Thymus (tissue), 11 donors: ENCODE results near the gene NEUROD4. TPM values are rescaled to one million over a fixed set of nuclear protein-coding genes. Genes with fewer than 3 reads are reported as not detected.
"Not testable (repeated sequence)": the region's sequence is repeated elsewhere in the genome, so short reads cannot be mapped to it uniquely, and the experiment has no call there.

Experiments used
- DNase-seq, 9 donors: peaks; one replicate each; pipeline ENCODE4 v3.0.0-alpha.2; 2013; ENCODE audit warnings: low spot score in 9 of 9, low read depth in 6 of 9, missing footprints in 1 of 9
- H3K27ac ChIP-seq, 2 donors: one replicate each; pipeline ENCODE4 v1.5.1; 2013; ENCODE audit warnings: control low read depth in 1 of 2, low read depth in 1 of 2, low read length in 1 of 2, mild to moderate bottlenecking in 1 of 2, moderate library complexity in 1 of 2
- H3K27me3 ChIP-seq, 2 donors: one replicate each; pipeline ENCODE4 v1.5.1; 2013; ENCODE audit warnings: low read length in 1 of 2; ENCODE audit not compliant: control insufficient read depth in 2 of 2, insufficient read depth in 1 of 2
- H3K36me3 ChIP-seq, 2 donors: one replicate each; pipeline ENCODE4 v1.5.1; 2013; ENCODE audit warnings: low read length in 1 of 2, mild to moderate bottlenecking in 1 of 2, moderate library complexity in 1 of 2; ENCODE audit not compliant: control insufficient read depth in 2 of 2, insufficient read depth in 2 of 2
- H3K4me1 ChIP-seq, 2 donors: one replicate each; pipeline ENCODE4 v1.5.1; 2013; ENCODE audit warnings: low read length in 2 of 2; ENCODE audit not compliant: control insufficient read depth in 2 of 2, insufficient read depth in 2 of 2
- H3K4me3 ChIP-seq, 2 donors: one replicate each; pipeline ENCODE4 v1.5.1; 2013; ENCODE audit warnings: low read length in 2 of 2, control low read depth in 1 of 2, mild to moderate bottlenecking in 1 of 2
- H3K9me3 ChIP-seq, 2 donors: one replicate each; pipeline ENCODE4 v1.5.1; 2013; ENCODE audit warnings: low read length in 1 of 2, mild to moderate bottlenecking in 1 of 2; ENCODE audit not compliant: control insufficient read depth in 2 of 2, insufficient read depth in 1 of 2
- WGBS: extraction: QIAGEN DNeasy Blood & Tissue Kit; methylation state at CpG from one replicate; pipeline ENCODE4 v1.1.7; 2013; 5-methylcytosine and 5-hydroxymethylcytosine counted together
- polyA plus RNA-seq: library from polyadenylated mRNA; stranded (reverse); fragments of 200-250 nt; gene quantifications from one replicate; pipeline ENCODE4 v1.2.3, GENCODE V29; 2013
- total RNA-seq: library from RNA; stranded (reverse); fragments of 120-200 nt; gene quantifications from one replicate; pipeline ENCODE4 v1.2.4, GENCODE V29; 2013
- donor health status: healthy.

NEUROD4 gene
- total and polyA plus RNA-seq, 2 donors, result 0.07 to 0.09 TPM

GRCh38 chr12:54981796-54982195 lies 38.0 kb upstream of the NEUROD4 start:
- Histone ChIP-seq H3K9me3 (no peaks in the 10 kb centered on the region), H3K4me3 (peak overlapping the region; percentile 17 to 65), H3K4me1 (peaks cover 34 to 35% of the 10 kb centered on the region in 2 donors), H3K36me3 (peaks cover 3 to 17% of the 10 kb centered on the region in 2 donors), H3K27ac (peak overlapping the region; percentile 48 to 98), H3K27me3 (no peaks in the 10 kb centered on the region)
- DNase-seq, result peak in 1 of 9 donors; percentile 50
- 83% methylated on average over 2 of the region's 2 CpGs for WGBS

DNA sequence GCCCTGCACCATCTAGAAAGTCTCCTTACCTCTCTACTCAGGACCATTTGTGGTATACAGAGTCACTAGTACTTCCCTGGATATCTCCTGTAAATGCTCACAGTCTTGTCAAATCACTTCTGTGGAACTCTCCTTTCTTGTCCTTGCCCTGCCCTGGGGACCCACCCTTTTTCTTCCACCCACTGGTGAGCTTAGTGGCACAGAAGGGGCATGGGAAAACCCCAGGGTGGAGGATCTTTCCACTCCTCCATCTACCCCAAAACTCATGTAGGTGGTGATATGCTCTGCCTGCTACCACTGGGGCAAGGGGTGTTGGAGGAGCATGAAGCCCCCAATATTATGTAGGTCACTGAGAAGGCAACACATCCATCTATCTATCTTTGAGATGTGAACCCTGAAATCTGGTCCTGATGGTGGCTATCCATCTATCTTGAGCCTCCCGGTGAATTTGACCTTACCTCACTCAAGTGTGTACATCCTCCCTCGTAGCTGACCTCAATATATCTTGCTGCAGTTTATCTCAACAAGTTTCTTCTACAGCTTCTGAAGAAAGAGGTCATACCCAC lies 36.2 kb upstream of the NEUROD4 start:
- Histone ChIP-seq H3K27ac (peak overlapping the region; percentile 86 to 98), H3K4me1 (peaks cover 34 to 39% of the 10 kb centered on the region in 2 donors)

GRCh38 chr12:54984658-54985376 lies 35.0 kb upstream of the NEUROD4 start, which contains the start of gene TESPA1:
TESPA1 (minus strand) TSS chr12:54984762; CDS start chr12:54974562, 10,200 bp downstream.
- Histone ChIP-seq H3K36me3 (peaks cover 3 to 7% of the 10 kb centered on the region in 2 donors), H3K27ac (peak within 1 kb of the TSS; percentile 91 to 98), H3K4me1 (peaks cover 37 to 39% of the 10 kb centered on the region in 2 donors), H3K4me3 (peak within 1 kb of the TSS; percentile 65), H3K9me3 (no peaks in the 10 kb centered on the region), H3K27me3 (no peaks in the 10 kb centered on the region)
- WGBS, result 2% methylated on average over 12 of the region's 12 CpGs
- DNase-seq, result peak; percentile 74 to 97 (median 89)

More for the DNA sequence above, 36.2 kb upstream of the NEUROD4 start:
- 30% methylated on average over 2 of the region's 2 CpGs for WGBS
- Histone ChIP-seq H3K36me3 (peaks cover 3 to 13% of the 10 kb centered on the region in 2 donors), H3K27me3 (no peaks in the 10 kb centered on the region), H3K9me3 (no peaks in the 10 kb centered on the region), H3K4me3 (peak overlapping the region; percentile 65)
- peak in 1 of 9 donors; percentile 40 for DNase-seq

GRCh38 chr12:54986773-54987172 lies 33.0 kb upstream of the NEUROD4 start:
- peaks cover 39 to 40% of the 10 kb centered on the region in 2 donors for H3K4me1 ChIP-seq
- H3K27me3 ChIP-seq, H3K9me3 ChIP-seq, H3K27ac ChIP-seq, H3K4me3 ChIP-seq, DNase-seq, H3K36me3 ChIP-seq: not testable (repeated sequence)
- 97% methylated on average over 3 of the region's 3 CpGs for WGBS

DNA sequence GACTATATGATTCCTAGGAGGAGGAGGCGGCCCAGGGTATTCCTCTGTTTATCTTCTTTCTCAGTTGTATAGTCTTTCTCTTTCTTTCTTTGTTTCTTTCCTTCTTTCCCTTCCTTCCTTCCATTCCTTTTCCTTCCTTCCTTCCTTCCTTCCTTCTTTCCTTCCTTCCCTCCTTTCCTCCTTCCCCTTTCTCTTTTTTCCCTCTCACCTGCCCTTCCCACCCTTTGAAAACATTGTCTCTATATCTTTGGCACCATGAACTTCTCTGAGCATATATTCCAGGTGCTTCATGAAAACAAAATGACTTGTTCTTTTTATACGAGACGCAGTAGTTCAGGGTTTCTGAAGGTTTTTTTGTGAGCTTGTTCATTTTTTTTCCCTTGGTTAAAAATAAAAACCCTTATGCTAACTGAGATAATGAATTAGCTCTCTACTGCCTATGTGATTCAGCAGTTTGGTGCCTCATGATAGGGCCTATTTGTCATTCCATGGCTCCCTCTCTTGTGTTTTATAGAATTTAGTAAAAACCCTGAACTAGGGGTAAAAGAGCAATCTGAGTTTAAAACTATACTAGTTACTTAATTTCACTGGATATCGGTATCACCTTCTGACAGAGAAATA lies 32.1 kb upstream of the NEUROD4 start:
- H3K27me3 ChIP-seq, result no peaks in the 10 kb centered on the region
- DNase-seq, result no peak
- H3K9me3 ChIP-seq, result no peaks in the 10 kb centered on the region
- 45% methylated on average over 4 of the region's 4 CpGs for WGBS
- H3K4me3 ChIP-seq, result no peak overlapping the region
- peaks cover 37 to 42% of the 10 kb centered on the region in 2 donors for H3K4me1 ChIP-seq
- no peaks in the 10 kb centered on the region for H3K36me3 ChIP-seq
- H3K27ac ChIP-seq, result no peak overlapping the region

DNA sequence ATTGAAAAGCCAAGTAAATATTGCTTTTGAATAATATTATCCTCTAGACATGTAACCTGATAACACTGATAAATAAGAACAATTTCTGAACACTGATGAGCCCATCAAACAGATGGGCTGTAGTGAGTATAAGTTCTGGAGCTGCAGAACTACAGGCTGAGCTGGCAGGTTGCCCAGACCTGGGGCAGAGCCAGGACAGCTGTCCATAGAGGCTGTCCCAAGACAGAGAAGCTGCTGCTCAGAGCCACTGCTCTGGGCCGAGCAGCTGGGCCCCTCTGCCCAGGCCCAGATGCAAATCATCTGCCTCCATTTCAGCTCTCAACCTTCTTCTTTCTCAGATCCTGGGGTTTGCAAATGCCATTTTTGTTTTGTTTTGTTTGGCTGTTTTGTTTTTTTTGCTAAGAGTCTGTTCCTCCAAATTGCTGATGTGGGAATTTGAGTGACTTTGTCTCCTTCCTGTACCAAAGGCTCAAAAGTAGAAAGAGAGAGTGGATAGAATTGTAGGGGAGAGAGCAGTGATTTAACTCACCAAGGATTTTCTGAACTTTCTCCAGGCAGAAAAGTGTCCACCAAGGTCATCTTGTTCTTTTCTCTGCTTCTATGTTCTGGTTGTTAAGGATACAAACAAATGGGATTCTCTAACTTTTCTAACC lies 31.2 kb upstream of the NEUROD4 start:
- H3K27me3 ChIP-seq, result no peaks in the 10 kb centered on the region
- H3K36me3 ChIP-seq, result no peaks in the 10 kb centered on the region
- no peak overlapping the region for H3K4me3 ChIP-seq
- peak overlapping the region; percentile 21 to 46 for H3K27ac ChIP-seq
- DNase-seq, result no peak
- no peaks in the 10 kb centered on the region for H3K9me3 ChIP-seq
- WGBS, result 74% methylated on average over 1 of the region's 1 CpG
- H3K4me1 ChIP-seq, result peaks cover 31 to 40% of the 10 kb centered on the region in 2 donors

- Histone ChIP-seq H3K4me3 (no peak overlapping the region), H3K9me3 (no peaks in the 10 kb centered on the region), H3K27me3 (no peaks in the 10 kb centered on the region), H3K4me1 (peaks cover 26 to 36% of the 10 kb centered on the region in 2 donors), H3K36me3 (no peaks in the 10 kb centered on the region), H3K27ac (no peak overlapping the region)
- DNase-seq, result peak in 1 of 9 donors; percentile 15
- WGBS, result 96% methylated on average over 1 of the region's 1 CpG
Observed at GRCh38 chr12:54989829-54990228, 29.9 kb upstream of the NEUROD4 start.

DNA sequence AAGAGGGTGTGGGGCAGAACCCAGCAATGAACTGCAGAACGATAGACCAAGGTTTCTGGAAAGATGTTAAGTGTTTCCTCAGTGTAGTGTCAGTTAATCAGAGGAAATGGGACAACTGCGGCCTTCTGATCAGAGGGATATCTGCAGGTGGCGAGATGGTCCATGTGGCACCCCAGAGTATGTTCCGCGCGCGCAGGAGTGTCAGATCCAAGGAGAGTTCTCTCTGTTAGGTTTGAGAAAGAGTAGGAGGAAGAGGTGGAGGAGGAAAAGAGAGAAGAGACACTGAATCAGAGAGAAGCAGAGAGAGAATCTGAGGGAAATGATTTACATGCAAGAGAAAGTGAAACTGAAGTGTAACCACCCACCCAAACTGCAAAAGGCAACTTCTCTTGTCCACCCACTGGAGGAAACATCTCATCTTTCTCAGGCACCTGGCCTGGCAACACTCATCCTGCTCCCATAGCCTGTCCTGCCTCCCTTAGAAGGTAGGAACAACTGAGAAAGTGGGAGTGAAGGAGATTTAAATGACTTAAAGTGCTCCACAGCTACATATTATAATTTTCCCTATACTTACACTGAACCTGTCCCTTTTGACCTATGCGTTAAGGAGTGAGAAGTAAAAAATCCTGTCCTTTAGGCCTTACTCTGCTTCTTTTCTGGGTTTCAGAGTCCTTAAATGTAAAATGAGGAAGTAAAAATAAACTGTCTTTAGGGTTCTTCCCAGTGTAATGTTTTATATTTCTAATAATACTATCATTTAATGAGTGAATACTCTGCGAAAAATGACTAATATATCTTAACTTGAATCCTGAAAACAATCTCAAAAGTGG lies 28.4 kb upstream of the NEUROD4 start:
- H3K36me3 ChIP-seq, result no peaks in the 10 kb centered on the region
- H3K9me3 ChIP-seq, result no peaks in the 10 kb centered on the region
- 69% methylated on average over 9 of the region's 9 CpGs for WGBS
- peak in 3 of 9 donors; percentile 53 to 77 (median 60) for DNase-seq
- no peaks in the 10 kb centered on the region for H3K27me3 ChIP-seq
- H3K4me1 ChIP-seq, result peaks cover 26 to 33% of the 10 kb centered on the region in 2 donors
- peak overlapping the region; percentile 79 to 83 for H3K27ac ChIP-seq
- H3K4me3 ChIP-seq, result peak overlapping the region in 1 of 2 donors; percentile 11
